ENCODE results near the gene EIF2B1.

DNA sequence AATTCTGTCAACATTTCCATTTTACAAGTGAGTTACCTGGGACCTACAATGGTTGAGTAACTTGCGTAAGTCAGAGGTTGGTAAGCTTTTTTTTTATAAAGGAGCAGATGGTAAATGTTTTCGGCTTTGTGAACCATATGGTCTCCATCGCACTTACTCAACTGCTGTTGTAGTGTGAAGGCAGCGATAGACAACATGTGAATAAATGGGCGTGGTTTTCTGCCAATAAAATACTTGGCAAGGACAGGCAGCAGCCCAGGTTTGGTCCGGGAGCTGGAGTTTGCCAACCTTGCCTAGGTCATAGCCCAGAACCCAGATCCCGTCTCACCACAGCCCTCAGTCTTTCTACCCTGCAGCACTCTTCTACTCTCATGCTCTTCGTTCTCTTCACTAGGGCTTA lies 25.3 kb downstream of the EIF2B1 start:
- TF ChIP-seq, protein P1, sequence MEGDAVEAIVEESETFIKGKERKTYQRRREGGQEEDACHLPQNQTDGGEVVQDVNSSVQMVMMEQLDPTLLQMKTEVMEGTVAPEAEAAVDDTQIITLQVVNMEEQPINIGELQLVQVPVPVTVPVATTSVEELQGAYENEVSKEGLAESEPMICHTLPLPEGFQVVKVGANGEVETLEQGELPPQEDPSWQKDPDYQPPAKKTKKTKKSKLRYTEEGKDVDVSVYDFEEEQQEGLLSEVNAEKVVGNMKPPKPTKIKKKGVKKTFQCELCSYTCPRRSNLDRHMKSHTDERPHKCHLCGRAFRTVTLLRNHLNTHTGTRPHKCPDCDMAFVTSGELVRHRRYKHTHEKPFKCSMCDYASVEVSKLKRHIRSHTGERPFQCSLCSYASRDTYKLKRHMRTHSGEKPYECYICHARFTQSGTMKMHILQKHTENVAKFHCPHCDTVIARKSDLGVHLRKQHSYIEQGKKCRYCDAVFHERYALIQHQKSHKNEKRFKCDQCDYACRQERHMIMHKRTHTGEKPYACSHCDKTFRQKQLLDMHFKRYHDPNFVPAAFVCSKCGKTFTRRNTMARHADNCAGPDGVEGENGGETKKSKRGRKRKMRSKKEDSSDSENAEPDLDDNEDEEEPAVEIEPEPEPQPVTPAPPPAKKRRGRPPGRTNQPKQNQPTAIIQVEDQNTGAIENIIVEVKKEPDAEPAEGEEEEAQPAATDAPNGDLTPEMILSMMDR (IDR thresholded peaks at IDR 0.05), result no peak
- TF ChIP-seq POLR2A (IDR thresholded peaks at IDR 0.05), result no peak
- no peak for TF ChIP-seq POLR2AphosphoS5 (IDR thresholded peaks at IDR 0.05; ENCODE audit: insufficient read depth in 1 of 2, low read depth in 1 of 2)
